GM21723 (cell line): ENCODE data around the gene OR2J2.
"Not testable (repeated sequence)": the region's sequence is repeated elsewhere in the genome, so short reads cannot be mapped to it uniquely, and the experiment has no call there.

Experiments used
- ATAC-seq: cut with Tn5 transposase; IDR thresholded peaks from one replicate; pipeline ENCODE4 v1.9.1; 2021; ENCODE audit warnings: mild to moderate bottlenecking, moderate library complexity; ENCODE audit not compliant: unreplicated experiment

Gene OR2J2

DNA sequence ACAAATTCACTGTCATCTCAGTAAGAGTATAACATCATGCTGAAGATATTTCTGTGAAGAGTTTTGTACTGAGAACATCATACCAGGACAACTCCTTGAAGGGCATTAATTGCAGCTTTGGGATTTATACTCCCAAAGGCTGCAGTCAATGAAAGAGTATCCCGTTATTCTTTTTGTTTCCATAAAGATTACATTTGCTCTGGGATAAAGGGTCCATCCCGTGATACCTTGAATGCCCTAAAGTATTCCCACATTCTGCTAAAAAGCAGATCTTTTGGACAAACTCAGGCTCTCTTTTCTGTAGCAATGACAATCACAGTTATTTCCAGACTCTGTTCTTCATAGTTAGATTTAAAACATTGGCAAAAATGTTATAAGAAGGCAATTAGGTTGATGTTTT lies at the start of gene OR2J2:
Gene OR2J2 (plus strand): TSS at position 301 of the 400 bp plus-strand sequence. CDS start 2,729 bp downstream, outside the sequence.
- ATAC-seq: not testable (repeated sequence)

- ATAC-seq: no peak
These were observed 41.2 kb upstream of the OR2J2 start for GRCh38 chr6:29129326-29130012.

- no peak for ATAC-seq
These were observed 40.1 kb upstream of the OR2J2 start for GRCh38 chr6:29130644-29131043.

GRCh38 chr6:29131691-29132090 lies 39.0 kb upstream of the OR2J2 start:
- ATAC-seq: no peak

DNA sequence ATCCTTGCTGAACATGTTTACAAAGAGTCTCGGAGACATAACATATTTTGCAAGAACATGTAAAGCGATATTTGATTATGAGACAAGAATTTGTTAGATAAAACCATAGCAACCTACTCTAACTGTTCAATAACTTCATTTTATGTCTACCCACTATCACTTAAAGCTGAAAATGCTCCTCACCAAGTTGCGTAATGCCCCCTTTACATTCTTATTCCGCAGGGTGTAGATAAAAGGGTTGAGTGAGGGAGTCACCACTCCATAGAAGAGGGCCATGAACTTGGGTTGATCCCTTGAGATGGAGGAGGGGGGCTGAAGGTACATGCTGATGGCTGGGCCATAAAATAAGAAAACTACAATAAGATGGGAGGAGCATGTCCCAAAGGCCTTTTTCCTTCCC lies 33.0 kb upstream of the OR2J2 start:
- no peak for ATAC-seq

DNA sequence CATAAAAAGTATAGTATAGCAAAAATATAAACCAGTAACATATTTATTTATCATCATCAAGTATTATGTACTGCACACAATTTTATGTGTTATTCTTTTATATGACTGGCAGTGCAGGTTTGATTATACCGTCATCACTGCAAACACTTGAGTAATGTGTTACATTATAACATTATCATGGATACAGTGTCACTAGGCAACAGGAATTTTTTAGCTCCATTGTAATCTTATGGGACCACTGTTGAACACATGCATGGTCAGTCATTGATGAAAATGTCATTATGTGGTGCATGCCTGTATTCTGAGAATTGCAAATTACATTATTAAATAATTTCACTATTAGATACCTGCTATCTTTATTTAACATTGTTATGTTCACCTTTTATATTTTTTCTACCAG lies 29.1 kb upstream of the OR2J2 start:
- ATAC-seq: no peak

- no peak for ATAC-seq
These were observed 28.4 kb upstream of the OR2J2 start for GRCh38 chr6:29142309-29142708.

GRCh38 chr6:29146179-29146578 lies 24.5 kb upstream of the OR2J2 start:
- no peak for ATAC-seq

DNA sequence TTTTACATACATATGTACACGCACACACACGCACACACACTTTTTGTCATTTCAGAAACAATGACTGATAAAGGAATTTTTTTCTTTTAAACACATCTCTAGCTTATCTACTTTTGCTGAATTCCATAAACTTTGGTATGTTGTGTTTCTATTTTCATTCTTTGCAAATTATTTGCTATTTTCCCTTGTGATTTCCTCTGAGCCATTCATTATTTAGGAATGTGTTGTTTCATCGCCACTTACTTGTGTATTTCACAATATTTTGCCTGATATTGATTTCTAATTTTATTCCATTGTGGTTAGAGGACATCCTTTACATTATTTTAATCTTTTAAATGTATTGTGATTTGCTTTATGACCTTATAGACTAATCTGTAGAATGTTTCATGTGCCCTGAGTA lies 23.6 kb upstream of the OR2J2 start:
- no peak for ATAC-seq

DNA sequence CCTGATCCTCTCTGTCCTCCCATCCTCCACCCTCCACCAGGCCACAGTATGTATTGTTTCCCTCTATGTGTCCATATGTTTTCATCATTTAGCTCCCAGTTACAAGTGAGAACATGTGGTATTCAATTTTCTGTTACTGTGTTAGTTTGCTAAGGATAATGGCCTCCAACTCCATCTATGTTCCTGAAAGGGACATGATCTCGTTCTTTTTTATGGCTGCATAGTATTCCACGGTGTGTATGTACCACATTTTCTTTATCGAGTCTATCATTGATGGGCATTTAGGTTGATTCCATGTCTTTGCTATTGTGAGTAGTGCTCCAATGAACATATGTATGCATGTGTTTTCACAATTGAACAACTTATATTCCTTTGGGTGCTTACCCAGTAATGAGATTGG lies 21.3 kb upstream of the OR2J2 start:
- not testable (repeated sequence) for ATAC-seq

GRCh38 chr6:29153083-29153482 lies 17.6 kb upstream of the OR2J2 start:
- ATAC-seq: no peak

GRCh38 chr6:29155182-29155581 lies 15.5 kb upstream of the OR2J2 start:
- ATAC-seq: not testable (repeated sequence)

DNA sequence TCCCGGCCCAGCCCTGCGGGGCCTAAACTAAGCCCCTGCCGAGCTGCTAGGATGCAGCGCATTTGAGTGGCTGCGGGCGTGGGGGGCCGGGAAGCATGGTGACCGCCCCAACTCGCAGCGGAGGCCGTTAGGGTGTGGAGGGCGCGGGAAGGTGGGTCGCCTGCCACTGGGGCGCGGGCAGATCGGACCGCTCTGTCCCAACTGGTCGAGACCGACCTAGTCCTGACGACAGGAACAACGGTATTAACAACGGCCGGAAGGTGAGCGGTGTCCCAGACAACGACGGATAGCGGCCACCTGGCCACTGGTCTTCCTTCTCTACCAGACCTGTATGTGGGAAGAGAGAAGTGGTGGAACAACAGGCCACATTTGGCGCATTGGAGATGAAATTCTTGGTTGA lies 10.8 kb upstream of the OR2J2 start:
- not testable (repeated sequence) for ATAC-seq

DNA sequence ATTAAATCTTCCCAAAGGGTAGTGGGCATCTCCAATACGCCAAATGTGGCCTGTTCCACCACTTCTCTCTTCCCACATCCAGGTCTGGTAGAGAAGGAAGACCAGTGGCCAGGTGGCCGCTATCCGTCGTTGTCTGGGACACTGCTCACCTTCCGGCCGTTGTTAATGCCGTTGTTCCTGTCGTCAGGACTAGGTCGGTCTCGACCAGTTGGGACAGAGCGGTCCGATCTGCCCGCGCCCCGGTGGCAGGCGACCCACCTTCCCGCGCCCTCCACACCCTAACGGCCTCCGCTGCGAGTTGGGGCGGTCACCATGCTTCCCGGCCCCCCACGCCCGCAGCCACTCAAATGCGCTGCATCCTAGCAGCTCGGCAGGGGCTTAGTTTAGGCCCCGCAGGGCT lies 5.1 kb upstream of the OR2J2 start:
- not testable (repeated sequence) for ATAC-seq

DNA sequence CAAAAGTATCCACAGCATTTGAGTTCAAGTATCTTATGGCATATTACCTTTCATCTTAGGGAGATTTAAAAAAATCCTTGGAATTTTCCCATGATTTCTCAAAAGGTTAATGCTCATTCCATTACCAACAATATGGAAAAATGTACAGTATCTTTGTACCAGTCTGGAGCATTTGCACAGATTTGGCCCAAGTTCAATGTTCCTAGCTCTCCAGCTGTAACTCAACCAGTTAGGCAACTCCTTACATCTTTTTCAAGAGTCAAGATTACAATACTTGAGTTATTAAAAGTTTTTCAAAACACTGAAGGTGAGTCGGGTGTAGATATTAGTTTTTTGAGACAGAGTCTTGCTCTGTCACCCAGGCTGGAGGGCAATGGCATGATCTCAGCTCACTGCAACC lies 1.0 kb downstream of the OR2J2 start:
- no peak for ATAC-seq

DNA sequence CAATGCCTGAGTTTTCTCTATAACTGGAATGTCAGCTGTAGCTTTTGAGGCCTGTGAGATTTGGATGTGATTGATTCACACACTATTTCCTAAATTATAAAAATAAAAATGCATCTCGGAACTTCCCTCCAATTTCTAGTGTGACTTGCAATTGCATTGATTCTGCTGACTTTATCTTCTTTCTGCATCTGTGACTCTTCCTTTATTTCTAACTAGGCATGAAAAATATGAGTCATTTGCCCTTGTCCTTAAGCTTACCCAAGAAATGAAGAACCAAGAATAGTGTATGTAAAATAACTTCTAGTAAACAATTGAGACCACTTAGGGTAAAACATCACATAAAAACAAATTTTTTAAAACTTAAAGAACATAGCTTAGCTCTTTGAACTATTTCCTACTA lies 12.9 kb downstream of the OR2J2 start:
- no peak for ATAC-seq

DNA sequence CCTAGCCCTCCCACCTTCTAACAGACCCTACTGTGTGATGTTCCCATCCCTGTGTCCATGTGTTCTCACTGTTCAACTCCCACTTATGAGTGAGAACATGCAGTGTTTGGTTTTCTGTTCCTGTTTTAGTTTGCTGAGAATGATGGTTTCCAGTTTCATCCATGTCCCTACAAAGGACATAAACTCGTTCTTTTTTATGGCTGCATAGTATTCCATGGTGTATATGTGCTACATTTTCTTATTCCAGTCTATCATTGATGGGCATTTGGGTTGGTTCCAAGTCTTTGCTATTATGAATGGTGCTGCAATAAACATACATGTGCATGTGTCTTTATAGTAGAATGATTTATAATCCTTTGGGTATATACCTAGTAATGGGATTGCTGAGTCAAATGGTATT lies 18.0 kb downstream of the OR2J2 start:
- ATAC-seq: not testable (repeated sequence)

- no peak for ATAC-seq
These were observed 30.3 kb downstream of the OR2J2 start for GRCh38 chr6:29200767-29201662.

DNA sequence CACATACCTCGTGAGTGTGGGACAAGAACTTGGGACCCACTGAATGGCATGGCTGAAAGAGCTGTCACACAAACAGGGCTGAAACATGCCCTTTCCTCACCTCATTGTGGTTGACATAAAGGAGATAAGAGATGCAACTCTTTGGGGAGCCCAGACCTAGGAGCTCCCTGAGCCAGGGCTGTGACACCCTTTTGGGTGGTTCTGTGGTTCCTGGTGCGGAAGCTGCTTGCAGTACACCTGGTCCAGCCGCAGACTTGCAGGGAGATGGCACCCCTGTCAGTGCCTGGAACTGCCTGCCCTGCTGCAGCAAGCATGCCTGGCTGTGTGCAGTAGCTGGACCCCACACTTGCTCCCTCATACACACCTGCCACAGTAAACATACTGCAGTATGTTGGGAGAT lies 31.3 kb downstream of the OR2J2 start:
- no peak for ATAC-seq

DNA sequence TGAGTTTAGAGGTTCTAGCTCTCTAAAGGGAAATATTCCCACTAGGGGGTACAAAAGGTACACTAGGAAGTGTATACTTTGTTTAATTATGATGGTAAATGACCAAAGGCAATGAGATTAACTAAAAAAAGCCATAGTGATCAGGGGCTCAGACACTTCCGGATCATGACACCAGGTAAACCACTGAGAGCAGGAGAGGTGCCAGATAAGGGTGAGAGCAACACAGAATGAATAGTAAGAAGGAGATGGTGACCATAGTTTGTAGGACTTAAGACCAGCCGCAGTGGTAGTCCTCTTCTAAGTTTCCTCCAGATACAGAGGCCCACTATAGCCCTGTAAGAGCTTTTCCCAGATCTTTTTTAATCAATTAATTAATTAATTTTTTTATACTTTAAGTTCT lies 40.8 kb downstream of the OR2J2 start:
- no peak for ATAC-seq

GRCh38 chr6:29216528-29216927 lies 45.8 kb downstream of the OR2J2 start:
- ATAC-seq: no peak

GRCh38 chr6:29217242-29217641 lies 46.5 kb downstream of the OR2J2 start:
- ATAC-seq: not testable (repeated sequence)
